Hippocampal formation (tissue), 2 donors: ENCODE data around the gene MFAP4.

ENCODE experiments used
- DNase-seq, 2 donors: peaks; one replicate each; lab custom pipeline; 2025; lab: John Stamatoyannopoulos, UW

Gene MFAP4

DNA sequence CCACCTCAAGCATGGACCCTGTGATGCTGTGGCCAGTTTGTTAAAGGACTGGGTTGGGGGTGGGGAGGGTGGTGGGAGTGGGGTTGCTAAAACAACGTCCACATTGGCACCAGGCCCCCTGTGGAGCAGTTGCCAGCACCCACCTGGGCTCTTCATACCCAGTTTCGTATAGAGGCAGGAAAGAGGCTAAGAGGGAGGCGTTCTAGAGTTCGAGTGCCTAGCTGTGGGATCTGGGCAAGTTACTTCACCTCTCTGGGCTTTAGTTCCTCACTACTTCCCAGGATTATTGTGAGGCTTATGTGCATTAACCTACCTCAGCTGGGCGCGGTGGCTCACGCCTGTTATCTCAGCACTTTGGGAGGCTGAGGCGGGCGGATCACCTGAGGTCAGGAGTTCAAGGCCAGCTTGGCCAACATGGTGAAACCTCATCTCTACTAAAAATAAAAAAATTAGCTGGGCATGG, 1.4 kb downstream of the MFAP4 start:
- DNase-seq = no peak

DNA sequence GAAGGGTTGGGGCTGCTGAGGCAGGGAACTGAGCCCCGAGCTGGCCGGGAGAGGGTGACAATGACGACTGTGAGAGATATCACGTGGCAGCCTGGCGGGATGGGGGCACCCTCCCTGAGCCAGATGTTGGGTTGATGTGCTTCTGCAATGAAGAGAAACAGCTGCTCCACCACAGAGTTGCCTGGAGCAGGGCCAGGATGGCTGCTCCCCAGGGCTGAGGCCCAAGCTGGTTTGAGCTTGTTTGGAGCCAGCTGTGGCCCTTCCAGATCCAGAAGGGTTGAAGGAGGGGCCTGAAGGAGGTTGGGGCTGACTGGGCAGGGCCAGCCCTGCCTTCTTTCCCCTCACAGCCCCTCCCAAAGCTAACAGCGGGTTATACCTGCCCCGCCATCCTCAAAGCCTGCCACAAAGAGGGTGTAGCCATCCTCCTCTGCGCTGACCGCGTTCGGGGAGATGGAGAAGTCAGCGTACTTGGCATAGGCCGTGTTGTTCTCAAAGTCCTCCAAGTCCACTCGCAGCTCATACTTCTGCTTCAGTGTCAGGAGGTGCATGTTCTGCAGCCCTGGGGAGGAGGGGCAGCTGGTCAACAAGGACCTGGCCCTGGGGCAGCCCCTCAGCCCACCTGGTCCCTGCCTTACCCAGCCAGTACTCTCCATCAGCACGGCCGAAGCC, 2.1 kb downstream of the MFAP4 start:
- peak; percentile 76 to 90 for DNase-seq

DNA sequence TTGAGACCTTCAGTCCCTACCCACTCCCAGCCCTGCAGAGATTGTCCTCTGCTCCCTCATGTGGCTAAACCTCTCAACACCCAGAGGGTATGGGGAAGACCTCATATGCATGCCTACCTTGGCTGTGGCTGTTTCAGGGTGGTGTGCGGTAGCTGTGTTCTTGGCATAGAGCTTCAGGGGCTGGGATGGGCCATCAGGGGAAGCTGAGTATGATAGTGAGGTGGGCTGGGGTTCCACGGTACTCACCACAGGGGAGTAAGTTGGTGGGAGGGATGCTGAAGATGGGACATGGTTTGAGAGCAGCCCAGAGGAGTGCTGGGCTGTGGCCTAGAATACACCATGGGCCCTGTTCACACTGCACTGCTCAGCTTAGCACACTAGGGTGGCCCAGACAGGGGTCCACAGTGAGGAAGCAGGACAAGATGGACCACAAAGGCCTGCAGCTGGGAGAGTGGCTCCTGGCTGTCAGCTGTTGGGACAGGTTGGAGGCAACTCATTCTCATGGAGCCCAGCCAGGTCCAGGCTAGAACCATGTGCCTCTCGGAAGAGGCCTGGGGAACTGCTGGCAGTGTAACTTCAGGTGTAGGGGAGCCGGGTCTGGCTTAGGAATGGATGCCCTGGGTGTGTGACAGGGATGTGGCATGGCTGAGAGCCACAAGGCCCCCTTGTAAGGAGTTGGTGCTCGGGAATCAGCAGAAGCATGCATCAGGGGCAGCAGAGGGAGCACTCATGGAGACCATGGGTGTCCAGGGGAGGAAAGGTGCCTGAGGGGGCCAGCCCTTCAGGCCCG, 3.1 kb downstream of the MFAP4 start:
- DNase-seq = no peak

DNA sequence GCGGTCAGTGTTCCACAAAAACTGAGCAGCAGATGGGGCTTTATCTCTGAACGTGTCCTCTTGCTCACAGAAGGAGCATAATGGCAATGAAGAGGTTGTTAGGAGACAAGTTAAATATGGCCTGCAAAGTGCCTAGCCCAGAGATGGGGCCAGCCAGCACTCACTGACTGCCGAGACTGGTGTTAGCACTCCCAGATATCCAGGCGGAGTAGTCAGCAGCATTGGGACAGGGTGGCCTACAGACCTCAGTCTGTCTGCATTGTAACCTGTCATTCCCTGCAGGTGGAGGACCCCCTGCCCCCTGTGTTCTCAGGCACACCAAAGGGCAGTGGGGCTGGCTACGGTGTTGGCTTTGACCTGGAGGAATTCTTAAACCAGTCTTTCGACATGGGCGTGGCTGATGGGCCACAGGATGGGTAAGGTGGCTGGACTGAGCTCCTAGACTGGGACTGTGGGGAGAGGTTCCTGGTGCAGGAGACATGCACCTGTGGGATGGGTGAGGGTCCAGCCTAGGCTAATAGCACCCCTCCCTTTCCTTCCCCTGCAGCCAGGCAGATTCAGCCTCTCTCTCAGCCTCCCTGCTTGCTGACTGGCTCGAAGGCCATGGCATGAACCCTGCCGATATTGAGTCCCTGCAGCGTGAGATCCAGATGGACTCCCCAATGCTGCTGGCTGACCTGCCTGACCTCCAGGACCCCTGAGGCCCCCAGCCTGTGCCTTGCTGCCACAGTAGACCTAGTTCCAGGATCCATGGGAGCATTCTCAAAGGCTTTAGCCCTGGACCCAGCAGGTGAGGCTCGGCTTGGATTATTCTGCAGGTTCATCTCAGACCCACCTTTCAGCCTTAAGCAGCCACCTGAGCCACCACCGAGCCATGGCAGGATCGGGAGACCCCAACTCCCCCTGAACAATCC, 4.2 kb downstream of the MFAP4 start:
- DNase-seq = no peak

DNA sequence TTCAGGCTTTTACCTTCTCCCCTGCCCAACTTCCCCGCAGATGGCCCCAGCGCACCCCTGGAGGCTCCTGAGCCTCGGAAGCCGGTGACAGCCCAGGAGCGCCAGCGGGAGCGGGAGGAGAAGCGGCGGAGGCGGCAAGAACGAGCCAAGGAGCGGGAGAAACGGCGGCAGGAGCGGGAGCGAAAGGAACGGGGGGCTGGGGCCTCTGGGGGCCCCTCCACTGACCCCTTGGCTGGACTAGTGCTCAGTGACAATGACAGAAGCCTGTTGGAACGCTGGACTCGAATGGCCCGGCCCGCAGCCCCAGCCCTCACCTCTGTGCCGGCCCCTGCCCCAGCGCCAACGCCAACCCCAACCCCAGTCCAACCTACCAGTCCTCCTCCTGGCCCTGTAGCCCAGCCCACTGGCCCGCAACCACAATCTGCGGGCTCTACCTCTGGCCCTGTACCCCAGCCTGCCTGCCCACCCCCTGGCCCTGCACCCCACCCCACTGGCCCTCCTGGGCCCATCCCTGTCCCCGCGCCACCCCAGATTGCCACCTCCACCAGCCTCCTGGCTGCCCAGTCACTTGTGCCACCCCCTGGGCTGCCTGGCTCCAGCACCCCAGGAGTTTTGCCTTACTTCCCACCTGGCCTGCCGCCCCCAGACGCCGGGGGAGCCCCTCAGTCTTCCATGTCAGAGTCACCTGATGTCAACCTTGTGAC, 5.1 kb downstream of the MFAP4 start:
- no peak for DNase-seq

DNA sequence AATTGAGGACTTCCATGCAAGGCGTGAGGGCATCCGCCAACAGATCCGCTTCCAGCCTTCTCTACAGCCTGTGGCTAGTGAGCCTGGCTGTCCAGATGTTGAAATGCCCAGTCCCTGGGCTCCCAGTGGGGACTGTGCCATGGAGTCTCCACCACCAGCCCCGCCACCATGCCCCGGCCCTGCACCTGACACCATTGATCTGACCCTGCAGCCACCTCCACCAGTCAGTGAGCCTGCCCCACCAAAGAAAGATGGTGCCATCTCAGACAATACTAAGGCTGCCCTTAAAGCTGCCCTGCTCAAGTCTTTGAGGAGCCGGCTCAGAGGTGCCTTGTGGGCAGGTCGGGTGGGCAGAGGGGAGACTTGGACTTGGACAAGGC, 5.6 kb downstream of the MFAP4 start:
- DNase-seq = no peak

DNA sequence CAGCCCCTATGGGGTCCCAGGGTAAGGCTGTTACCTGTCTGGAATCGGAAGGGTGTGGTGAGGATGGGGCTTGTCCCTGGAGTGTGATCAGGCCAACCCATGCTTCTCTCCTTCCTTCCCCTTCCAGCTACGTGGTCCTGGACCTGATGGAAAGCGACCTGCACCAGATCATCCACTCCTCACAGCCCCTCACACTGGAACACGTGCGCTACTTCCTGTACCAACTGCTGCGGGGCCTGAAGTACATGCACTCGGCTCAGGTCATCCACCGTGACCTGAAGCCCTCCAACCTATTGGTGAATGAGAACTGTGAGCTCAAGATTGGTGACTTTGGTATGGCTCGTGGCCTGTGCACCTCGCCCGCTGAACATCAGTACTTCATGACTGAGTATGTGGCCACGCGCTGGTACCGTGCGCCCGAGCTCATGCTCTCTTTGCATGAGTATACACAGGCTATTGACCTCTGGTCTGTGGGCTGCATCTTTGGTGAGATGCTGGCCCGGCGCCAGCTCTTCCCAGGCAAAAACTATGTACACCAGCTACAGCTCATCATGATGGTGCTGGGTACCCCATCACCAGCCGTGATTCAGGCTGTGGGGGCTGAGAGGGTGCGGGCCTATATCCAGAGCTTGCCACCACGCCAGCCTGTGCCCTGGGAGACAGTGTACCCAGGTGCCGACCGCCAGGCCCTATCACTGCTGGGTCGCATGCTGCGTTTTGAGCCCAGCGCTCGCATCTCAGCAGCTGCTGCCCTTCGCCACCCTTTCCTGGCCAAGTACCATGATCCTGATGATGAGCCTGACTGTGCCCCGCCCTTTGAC, 6.3 kb downstream of the MFAP4 start:
- no peak for DNase-seq

DNA sequence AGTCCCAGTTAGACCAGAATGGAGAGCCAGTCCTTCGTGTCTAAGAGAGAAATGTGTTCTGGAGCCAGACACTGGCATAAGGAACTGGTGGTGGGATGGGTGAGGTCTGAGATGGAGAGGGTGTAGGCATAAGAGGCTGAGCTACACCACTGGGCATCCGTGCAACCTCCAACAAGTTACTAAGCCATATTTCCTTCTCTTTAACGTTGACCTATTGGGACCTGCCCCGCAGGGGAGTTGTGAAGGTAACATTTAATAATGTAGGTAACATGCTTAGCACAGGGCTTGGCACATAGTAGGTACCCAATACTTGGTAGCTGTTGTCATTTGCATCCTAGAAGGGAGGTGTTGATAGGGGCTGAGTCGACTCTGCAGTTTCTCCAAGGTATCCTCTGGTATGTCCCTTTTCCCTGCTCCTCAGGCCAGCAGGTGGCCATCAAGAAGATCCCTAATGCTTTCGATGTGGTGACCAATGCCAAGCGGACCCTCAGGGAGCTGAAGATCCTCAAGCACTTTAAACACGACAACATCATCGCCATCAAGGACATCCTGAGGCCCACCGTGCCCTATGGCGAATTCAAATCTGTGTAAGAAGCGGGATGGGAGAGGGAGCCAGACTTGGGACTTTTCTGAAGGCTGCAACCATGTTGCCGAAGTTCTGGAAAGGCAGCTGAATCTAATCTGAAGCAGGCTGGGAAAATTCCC, 7.5 kb downstream of the MFAP4 start:
- no peak for DNase-seq

DNA sequence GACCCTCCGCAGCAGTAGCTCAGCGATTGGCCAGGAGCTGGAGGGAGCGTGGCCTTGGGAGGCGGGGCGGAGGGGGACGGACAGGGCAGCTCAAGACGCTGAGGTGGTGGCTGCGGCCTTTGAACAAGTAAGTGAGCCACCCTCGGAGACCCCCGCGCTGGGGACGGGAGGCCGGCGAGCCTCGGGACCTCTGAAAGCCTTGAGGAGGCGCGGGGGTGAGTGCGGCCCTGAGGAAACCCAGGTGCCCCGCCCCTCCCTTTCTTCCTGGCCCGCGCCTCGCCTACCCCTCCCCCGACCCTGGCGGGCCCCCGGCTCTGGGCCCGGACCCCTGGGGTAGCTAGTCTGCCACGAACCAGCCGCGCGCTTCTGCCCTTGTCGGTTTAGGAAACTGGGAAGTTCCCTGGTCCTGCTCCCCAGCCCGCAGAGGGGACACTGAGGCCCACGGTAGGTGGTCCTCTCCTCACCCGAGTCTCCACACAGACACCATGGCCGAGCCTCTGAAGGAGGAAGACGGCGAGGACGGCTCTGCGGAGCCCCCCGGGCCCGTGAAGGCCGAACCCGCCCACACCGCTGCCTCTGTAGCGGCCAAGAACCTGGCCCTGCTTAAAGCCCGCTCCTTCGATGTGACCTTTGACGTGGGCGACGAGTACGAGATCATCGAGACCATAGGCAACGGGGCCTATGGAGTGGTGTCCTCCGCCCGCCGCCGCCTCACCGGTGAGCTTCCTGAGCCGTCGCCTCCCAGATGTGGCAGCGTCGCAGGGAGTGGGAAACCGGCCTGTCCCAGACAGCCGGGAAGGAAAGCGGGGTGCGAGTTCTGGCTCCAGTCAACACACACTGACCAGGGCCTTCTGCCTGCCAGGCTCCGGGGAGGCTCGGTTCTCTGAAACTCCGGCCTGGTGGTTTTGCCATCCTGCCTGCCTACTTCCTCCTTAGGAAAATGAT, 8.3 kb downstream of the MFAP4 start, which contains the start of gene MAPK7:
Gene MAPK7, plus strand, starts transcription at position 83 of the 945 bp plus-strand sequence. Its CDS starts 403 bp downstream, at position 486.
- DNase-seq = no peak

DNA sequence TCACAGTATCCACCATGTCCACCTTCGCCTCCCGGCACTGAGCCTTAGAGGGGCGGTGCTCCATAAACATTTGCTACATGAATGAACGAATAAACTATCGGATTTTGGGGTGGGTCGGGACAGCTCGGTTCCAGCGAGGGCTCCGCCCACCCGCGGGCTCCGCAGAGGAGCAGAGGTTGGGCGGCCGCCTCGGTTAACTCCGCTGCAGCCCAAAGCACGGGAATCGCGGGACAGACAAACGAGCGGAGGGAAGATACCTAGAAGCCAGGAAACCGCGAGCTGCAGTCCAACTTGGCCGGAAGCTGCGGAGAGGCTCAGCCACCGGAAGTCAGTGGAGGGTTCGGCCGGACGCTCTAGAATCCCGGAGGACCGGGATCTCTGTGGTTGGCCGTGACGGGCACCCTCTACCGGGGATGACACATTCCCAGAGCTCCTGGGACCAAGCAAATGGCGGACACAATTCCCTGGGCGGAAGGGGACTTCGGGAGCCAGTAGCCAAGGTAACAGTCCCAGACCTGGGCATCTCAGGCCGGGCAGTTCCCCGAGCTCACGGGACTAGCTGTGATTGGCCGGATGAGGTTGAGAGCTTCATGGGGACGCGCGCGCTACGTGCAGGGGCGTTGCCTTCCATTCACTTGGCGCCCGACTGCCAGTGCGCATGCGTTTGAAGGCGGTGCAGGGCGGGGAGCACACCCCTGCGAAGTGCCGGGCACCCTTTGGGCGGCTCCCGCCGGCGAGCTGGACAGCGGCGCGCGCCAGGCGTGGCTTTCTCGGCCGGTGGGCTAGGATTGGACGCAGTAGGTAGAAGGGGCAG, 9.2 kb downstream of the MFAP4 start:
- peak; percentile 98 to 99 for DNase-seq

DNA sequence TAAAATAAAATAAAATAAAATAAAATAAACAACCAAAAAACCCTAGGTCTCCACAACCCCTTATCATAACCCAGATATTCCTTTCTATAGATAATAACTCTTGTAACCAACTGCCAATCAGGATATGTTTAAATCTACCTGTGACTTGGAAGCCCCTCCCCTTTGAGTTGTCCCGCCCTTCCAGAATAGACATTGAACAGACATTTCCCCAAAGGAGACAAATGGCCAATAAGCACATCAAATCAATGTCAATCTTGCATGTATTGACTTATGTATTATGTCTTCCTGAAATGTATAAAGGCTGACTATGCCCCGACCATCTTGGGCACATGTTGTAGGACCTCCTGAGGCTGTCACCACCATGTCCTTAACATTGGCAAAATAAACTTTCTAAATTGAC, 10.2 kb downstream of the MFAP4 start:
- no peak for DNase-seq

DNA sequence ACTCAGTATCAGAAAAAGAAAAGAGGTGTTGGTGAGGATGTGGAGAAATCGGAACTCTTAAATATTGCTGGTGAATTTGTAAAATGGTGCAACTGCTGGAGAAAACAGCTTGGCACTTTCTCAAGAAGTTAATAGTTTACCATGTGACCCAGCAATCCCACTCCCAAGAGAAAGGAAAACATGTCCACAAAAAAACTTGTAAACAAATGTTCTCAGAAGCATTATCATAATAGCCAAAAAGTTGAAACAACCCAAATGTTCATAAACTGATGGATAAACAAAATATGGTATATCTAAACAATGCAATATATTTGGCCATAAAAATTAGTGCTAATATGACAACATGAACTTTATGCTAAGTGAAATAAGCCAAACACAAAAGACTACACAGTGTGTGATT, 11.3 kb downstream of the MFAP4 start:
- no peak for DNase-seq

DNA sequence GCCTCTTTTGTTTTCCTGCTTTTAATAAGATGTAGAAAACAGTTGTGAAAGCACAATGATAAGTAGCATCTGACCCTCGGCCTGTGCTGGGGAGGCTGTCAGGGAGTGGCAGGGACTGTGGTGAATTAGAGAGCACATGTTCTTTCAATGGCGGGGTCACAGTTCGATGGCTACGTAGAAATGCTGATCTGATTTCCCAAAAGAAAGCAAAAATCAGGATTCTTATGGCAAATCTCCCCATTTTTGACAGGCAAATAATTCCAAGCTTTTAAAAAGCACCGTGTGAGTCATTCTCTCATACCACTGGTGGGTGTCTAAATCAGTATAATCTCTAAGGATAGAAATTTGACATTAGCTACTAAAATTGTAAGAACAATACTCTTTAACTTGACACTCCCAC, 12.9 kb downstream of the MFAP4 start:
- DNase-seq = no peak

DNA sequence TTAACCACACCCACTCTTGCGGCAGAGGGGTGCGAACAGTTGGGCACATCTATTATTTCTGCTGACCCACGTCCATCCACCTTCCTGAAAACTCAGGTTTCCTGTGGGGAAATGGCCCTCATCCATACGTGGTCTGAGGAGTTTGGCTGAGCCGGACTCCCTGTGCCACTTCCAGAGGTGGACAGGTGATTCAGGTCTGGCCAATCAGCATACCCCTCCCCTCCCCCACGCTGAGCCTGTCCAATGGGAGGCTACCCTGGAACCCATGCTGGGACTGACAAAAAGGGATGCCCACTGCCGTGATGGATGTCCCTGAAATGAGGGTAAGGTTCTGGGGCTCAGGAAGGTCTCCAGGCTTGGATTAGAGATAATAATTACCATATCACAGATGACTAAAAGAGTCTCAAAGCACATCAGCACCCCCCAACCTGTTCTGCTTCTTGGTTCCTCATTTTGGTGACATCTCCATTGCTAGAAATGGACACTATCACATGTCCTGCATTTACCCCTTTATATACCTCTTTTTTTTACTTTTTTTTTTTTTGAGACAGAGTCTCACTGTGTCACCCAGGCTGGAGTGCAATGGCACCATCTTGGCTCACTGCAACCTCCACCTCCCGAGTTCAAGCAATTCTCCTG, 14.0 kb downstream of the MFAP4 start:
- no peak for DNase-seq

DNA sequence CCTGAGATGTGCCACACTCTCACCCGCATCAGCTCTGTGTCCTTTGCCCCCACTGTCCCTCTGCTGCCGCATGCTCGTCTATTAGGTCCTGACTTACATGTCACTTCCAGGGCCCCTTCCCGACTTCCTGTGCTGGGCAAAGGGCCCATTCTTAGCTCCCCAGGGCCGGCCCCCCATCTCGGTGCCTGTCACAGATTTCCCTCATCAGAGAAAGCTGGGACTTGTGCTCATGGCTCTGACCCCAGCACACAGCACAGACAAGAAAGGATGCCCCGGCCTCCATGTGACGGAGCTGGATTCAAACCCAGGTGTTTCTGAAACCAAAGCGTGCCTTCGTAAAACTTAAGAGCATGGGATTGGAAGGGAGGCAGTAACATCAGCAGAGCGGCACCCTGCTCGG, 14.6 kb downstream of the MFAP4 start:
- no peak for DNase-seq

DNA sequence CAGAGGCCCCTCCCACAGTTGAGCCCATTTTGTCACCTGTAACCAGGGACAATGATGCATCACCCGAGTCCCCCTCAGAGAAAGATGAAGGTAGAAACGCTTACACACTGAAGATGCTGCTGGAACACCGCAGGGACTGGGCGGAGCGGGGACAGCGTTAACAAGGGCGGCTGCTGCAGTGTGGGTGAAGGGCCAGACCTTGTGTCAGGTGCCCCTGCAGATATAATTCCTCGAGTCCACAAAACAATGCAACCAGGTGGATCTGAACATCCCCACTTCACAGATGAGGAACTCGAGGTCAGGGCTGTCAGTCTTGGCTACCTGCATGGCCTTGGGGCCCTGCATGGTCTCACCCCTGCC, 15.0 kb downstream of the MFAP4 start:
- no peak for DNase-seq

DNA sequence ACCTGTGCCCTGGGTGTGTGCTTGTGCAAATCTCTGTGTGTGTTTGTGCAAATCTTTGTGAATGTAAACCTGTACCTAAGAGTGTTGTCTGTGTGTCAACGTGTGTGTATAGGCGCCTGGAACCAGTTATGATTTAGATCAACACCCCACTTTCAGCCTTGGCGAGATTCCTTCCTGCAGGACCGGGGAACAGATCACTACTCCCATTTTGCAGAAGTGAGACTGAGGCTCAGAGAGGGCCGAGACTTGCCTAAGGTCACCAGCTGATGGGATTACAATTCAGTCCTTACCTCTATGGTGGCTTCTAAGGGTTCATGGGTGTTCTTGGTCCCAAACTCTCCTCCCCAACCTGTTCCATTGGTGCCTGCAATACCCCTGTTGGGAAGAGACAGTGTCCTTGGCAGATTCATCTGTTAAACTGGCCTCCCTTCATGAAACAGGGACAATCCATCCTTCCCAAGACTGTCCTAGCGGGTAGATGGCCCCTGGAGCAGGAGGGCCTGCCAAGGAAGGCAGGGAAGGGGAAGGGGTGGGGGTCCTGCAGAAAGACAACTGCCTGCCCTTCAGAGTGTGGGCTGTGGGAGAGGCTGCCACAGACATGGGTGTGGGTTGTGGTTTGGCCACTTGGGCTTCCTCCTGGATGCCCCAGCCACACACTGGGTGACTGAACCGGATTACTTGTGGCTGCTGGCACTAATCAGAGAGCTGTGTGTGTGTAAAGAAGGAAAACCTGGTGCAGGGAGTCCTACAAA, 15.6 kb downstream of the MFAP4 start:
- no peak for DNase-seq
